ENCODE results near the gene ABCC8. TPM values are rescaled to one million over a fixed set of nuclear protein-coding genes. Genes with fewer than 3 reads are reported as not detected.
A peak's percentile ranks its signal among the peaks of the same experiment; 100 is the strongest.

Gene ABCC8
- total RNA-seq, 1 experiment from 2014 or later: 2.4 TPM

- Mint-ChIP-seq H3K36me3 (ENCODE audit: insufficient read depth in 1 of 3, low read depth in 3 of 3) (no peaks in the 10 kb centered on the region), H3K9me3 (no peaks in the 10 kb centered on the region), H3K27me3 (ENCODE audit: low read depth) (peaks cover 10% of the 10 kb centered on the region), H3K4me1 (peaks cover 8 to 13% of the 10 kb centered on the region in 2 experiments), H3K4me3 (no peak overlapping the region), H3K27ac (no peak overlapping the region)
- Histone ChIP-seq H2BK5ac (ENCODE audit: insufficient read length, low read length) (no peak overlapping the region), H2BK20ac (ENCODE audit: low read depth, low read length, poor library complexity, severe bottlenecking) (no peak overlapping the region), H4K91ac (ENCODE audit: insufficient read length, low read depth, low read length) (no peak overlapping the region), H3K23me2 (ENCODE audit: insufficient read length, low read depth, low read length, poor library complexity, severe bottlenecking) (no peaks in the 10 kb centered on the region), H3K9me3 (ENCODE audit: control insufficient read depth, low read depth, low read length) (no peaks in the 10 kb centered on the region), H2BK120ac (ENCODE audit: low read depth, low read length, poor library complexity, severe bottlenecking) (no peak overlapping the region), H3K23ac (ENCODE audit: insufficient read length, low read depth, low read length) (no peak overlapping the region), H3K14ac (ENCODE audit: insufficient read depth, low read length) (no peak overlapping the region), H4K8ac (replicated peaks; ENCODE audit: insufficient read length, low read depth, low read length) (no peak overlapping the region), H2AK5ac (ENCODE audit: insufficient read length, low read length) (no peak overlapping the region), H3K56ac (ENCODE audit: insufficient read length, low read depth, low read length) (no peak overlapping the region), H3K4me2 (ENCODE audit: insufficient read depth, insufficient read length, low read length) (no peak overlapping the region), H2BK15ac (ENCODE audit: low read depth, low read length) (no peak overlapping the region), H3T11ph (ENCODE audit: low read length) (no peak overlapping the region), H3K27ac (ENCODE audit: insufficient read length, low read depth, low read length) (no peak overlapping the region), H4K5ac (ENCODE audit: insufficient read length, low read depth, low read length) (no peak overlapping the region), H3K9ac (ENCODE audit: extremely low read depth, insufficient read length, low read length) (no peak overlapping the region), H3K4me1 (ENCODE audit: insufficient read depth, low read length) (no peaks in the 10 kb centered on the region), H3K4ac (ENCODE audit: low read depth, low read length) (no peak overlapping the region), H3K79me2 (ENCODE audit: insufficient read depth, low read length) (no peaks in the 10 kb centered on the region), H2AFZ (ENCODE audit: low read length) (no peak overlapping the region), H2BK12ac (ENCODE audit: insufficient read length, low read depth, low read length) (no peak overlapping the region), H3K27me3 (ENCODE audit: insufficient read depth, low read length) (no peaks in the 10 kb centered on the region), H3K79me1 (ENCODE audit: insufficient read depth, low read depth, low read length, poor library complexity, severe bottlenecking) (no peaks in the 10 kb centered on the region), H4K20me1 (ENCODE audit: control insufficient read depth, insufficient read depth, insufficient read length) (no peaks in the 10 kb centered on the region), H3K18ac (ENCODE audit: insufficient read length, low read depth, low read length) (no peak overlapping the region)
- no peak for DNase-seq
- 0 out of 3 replicates have a peak, but pooled peaks have one; percentile 18 for TF ChIP-seq CTCF (conservative IDR thresholded peaks at IDR 0.05)
- no CpG with 5 or more reads among the region's 3 CpGs for WGBS (ENCODE audit: extremely low coverage, insufficient read length, low lambda C conversion rate)
Observed at GRCh38 chr11:17506942-17507341, 30.3 kb upstream of the ABCC8 start.

All from H9 (cell line).